OCI-LY3 (cell line): Measurements from ENCODE around the gene ZNF333.

Experiments
- H2AFZ ChIP-seq: fragments of 200-600, 300-600 bp; shearing (Covaris generic); 2 replicates; pipeline ENCODE4 v1.6.0; 2014; ENCODE audit warnings: antibody characterized with exemption, low read depth, low read length
- H3K27ac ChIP-seq: fragments of 200-600, 300-600 bp; sonication (generic); 2 replicates; pipeline ENCODE4 v1.5.1; 2014; ENCODE audit warnings: mild to moderate bottlenecking, low read length, moderate library complexity, mixed read lengths
- H3K27me3 ChIP-seq: fragments of 200-600, 300-600 bp; sonication (generic); 2 replicates; pipeline ENCODE4 v1.6.1; 2014; ENCODE audit warnings: low read depth, low read length, mixed read lengths
- H3K36me3 ChIP-seq: fragments of 200-600, 300-600 bp; sonication (generic); replicated peaks from 2 replicates; pipeline ENCODE3; 2014; ENCODE audit warnings: low read depth, low read length, mixed read lengths
- H3K4me1 ChIP-seq: fragments of 300-600, 200-600 bp; sonication (generic); 2 replicates; pipeline ENCODE4 v1.6.1; 2014; ENCODE audit warnings: low read length, mixed read lengths
- H3K4me2 ChIP-seq: fragments of 200-600, 300-600 bp; sonication (generic); 2 replicates; pipeline ENCODE4 v1.6.1; 2014; ENCODE audit warnings: low read length, mixed read lengths
- H3K4me3 ChIP-seq: fragments of 300-600, 200-600 bp; sonication (generic); 2 replicates; pipeline ENCODE4 v1.5.1; 2014; ENCODE audit warnings: antibody characterized with exemption, mild to moderate bottlenecking, low read length, moderate library complexity
- H3K79me2 ChIP-seq: fragments of 300-600, 200-600 bp; shearing (Covaris generic); 2 replicates; pipeline ENCODE4 v1.6.1; 2014; ENCODE audit warnings: mild to moderate bottlenecking, low read length, mixed read lengths
- H3K9ac ChIP-seq: fragments of 300-600, 200-600 bp; shearing (Covaris generic); 2 replicates; pipeline ENCODE4 v1.6.0; 2014; ENCODE audit warnings: mild to moderate bottlenecking, low read length, moderate library complexity
- H3K9me3 ChIP-seq: fragments of 200-600, 300-600 bp; shearing (Covaris generic); 2 replicates; pipeline ENCODE4 v1.6.1; 2014; ENCODE audit warnings: low read length, mixed read lengths; ENCODE audit not compliant: insufficient read depth
- H4K20me1 ChIP-seq: fragments of 200-600, 300-600 bp; sonication (generic); 2 replicates; pipeline ENCODE4 v1.6.1; 2016; ENCODE audit warnings: low read length, mixed read lengths; ENCODE audit not compliant: insufficient read depth
- EZH2phosphoT487 ChIP-seq: fragments of 200-600 bp; shearing (Covaris generic); IDR thresholded peaks from 2 replicates; pipeline ENCODE4 v1.6.1; 2018; ENCODE audit warnings: antibody characterized with exemption, mixed run types, low read depth
- TF ChIP-seq, protein P1 (sequence below): fragments of 200-600, 300-600 bp; sonication (generic); IDR thresholded peaks from 2 replicates; pipeline ENCODE4 v1.5.1; 2014; ENCODE audit warnings: antibody characterized with exemption, low read length, low read depth

ZNF333 gene

DNA sequence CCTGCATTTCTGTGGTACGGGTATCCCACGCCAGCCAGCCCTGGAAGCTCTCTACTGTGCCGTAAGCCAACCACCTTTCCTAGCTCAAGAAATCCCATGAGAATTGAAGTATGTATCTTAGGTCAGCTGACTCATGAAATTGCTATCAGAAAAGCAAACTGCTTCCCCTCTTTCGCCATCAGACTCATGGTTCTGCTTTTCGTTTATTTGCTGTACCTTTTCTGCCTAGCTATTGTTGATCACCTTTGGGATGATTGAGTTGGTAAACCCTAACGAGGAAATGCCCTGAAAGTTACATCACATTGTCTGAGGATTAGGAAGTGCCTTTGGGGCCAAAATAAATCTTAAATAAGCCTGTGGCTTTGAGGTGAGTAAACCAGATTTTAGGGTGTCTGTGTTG lies 15.1 kb upstream of the ZNF333 start, which contains the start of gene ADGRE3:
TSS of gene ADGRE3 (minus strand) at position 81 of the 400 bp plus-strand sequence. CDS start at position 7, 74 bp downstream.
- H3K4me1 ChIP-seq, result peaks cover 26% of the 10 kb centered on the region
- H3K79me2 ChIP-seq, result no peaks in the 10 kb centered on the region
- TF ChIP-seq, protein P1, sequence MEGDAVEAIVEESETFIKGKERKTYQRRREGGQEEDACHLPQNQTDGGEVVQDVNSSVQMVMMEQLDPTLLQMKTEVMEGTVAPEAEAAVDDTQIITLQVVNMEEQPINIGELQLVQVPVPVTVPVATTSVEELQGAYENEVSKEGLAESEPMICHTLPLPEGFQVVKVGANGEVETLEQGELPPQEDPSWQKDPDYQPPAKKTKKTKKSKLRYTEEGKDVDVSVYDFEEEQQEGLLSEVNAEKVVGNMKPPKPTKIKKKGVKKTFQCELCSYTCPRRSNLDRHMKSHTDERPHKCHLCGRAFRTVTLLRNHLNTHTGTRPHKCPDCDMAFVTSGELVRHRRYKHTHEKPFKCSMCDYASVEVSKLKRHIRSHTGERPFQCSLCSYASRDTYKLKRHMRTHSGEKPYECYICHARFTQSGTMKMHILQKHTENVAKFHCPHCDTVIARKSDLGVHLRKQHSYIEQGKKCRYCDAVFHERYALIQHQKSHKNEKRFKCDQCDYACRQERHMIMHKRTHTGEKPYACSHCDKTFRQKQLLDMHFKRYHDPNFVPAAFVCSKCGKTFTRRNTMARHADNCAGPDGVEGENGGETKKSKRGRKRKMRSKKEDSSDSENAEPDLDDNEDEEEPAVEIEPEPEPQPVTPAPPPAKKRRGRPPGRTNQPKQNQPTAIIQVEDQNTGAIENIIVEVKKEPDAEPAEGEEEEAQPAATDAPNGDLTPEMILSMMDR, result no peak
- TF ChIP-seq EZH2phosphoT487, result no peak
- H3K4me3 ChIP-seq, result peak within 1 kb of the TSS; percentile 41
- H3K27me3 ChIP-seq, result no peaks in the 10 kb centered on the region; the same call in 1 of the 2 replicates
- peak within 1 kb of the TSS; percentile 32; the same call in 1 of the 2 replicates for H3K9ac ChIP-seq
- peak within 1 kb of the TSS; percentile 95 for H2AFZ ChIP-seq
- peaks cover 8% of the 10 kb centered on the region for H3K36me3 ChIP-seq
- no peaks in the 10 kb centered on the region for H4K20me1 ChIP-seq
- H3K27ac ChIP-seq, result peak within 1 kb of the TSS; percentile 3; the same call in 1 of the 2 replicates
- peak within 1 kb of the TSS; percentile 73 for H3K4me2 ChIP-seq
- H3K9me3 ChIP-seq, result peaks cover 12% of the 10 kb centered on the region

DNA sequence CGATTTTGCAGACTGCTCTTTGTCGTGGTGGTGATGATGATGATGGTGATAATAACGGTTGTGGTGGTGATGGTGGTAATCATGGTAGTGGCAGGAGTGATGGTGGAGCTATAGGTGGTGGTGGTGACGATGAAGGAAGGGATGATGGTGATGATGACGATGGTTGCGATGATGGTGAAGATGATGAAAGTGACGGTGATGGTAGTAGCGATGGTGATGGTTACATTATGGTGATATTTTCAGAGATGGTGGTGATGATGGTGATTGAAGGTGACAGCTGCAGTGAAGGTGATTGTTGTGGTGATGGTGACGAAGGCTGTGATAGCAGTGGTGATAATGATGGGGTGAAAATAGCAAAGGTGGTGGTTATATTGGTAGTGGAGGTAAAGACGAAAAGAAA lies 13.1 kb upstream of the ZNF333 start:
- Histone ChIP-seq H3K4me3 (no peak overlapping the region), H3K27me3 (no peaks in the 10 kb centered on the region; the same call in 1 of the 2 replicates), H2AFZ (no peak overlapping the region), H3K9me3 (no peaks in the 10 kb centered on the region), H3K4me2 (no peak overlapping the region), H3K9ac (no peak overlapping the region), H3K4me1 (peaks cover 26% of the 10 kb centered on the region), H3K36me3 (no peaks in the 10 kb centered on the region), H3K27ac (no peak overlapping the region), H4K20me1 (no peaks in the 10 kb centered on the region), H3K79me2 (no peaks in the 10 kb centered on the region)
- TF ChIP-seq, protein P1, result no peak
- no peak for TF ChIP-seq EZH2phosphoT487

DNA sequence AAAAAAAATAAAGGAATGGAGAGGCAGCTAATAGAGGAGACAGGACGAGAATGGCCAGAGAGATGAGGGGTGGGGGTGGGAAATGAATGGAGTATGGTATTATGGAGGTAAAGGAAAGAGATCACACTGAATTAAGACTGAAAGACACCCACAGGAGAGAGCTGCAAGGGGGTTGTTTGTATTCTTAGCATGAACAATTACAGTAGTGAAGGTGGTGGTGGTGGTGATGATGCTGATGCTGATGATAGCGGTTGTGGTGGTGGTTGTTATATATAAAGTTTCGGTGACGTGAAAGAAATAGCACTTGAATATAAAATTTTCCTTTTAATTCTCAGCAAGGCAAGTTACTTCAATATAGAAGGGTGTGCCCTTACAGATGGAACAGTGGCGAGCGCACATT lies 12.4 kb upstream of the ZNF333 start:
- no peak overlapping the region for H3K9ac ChIP-seq
- H3K4me2 ChIP-seq, result no peak overlapping the region
- H2AFZ ChIP-seq, result no peak overlapping the region
- no peak overlapping the region for H3K4me3 ChIP-seq
- no peaks in the 10 kb centered on the region for H4K20me1 ChIP-seq
- no peaks in the 10 kb centered on the region for H3K79me2 ChIP-seq
- H3K27me3 ChIP-seq, result no peaks in the 10 kb centered on the region; the same call in 1 of the 2 replicates
- H3K4me1 ChIP-seq, result peaks cover 20% of the 10 kb centered on the region
- no peak overlapping the region for H3K27ac ChIP-seq
- H3K9me3 ChIP-seq, result no peaks in the 10 kb centered on the region
- H3K36me3 ChIP-seq, result no peaks in the 10 kb centered on the region
- no peak for TF ChIP-seq EZH2phosphoT487
- TF ChIP-seq, protein P1, result no peak

DNA sequence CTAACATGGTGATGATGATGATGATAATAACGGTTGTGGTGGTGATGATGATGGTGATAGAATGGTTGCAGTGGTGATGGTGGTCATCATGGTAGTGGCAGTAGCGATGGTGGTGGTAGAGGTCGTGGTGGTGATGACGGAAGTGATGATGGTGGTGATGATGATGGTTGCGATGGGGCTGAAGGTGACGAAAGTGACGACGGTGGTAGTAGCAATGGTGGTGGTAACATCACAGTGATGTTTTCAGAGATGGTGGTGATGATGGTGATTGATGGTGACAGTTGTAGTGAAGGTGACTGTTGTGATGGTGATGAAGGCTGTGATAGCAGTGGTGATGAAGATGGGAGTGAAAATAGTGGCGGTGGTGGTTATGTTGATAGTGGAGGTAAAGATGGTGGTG lies 11.6 kb upstream of the ZNF333 start:
- Histone ChIP-seq H3K36me3 (no peaks in the 10 kb centered on the region), H3K79me2 (no peaks in the 10 kb centered on the region), H4K20me1 (no peaks in the 10 kb centered on the region), H3K27ac (no peak overlapping the region), H3K9ac (no peak overlapping the region), H3K4me2 (no peak overlapping the region), H3K9me3 (no peaks in the 10 kb centered on the region), H3K27me3 (no peaks in the 10 kb centered on the region; the same call in 1 of the 2 replicates), H3K4me3 (no peak overlapping the region), H3K4me1 (peaks cover 15% of the 10 kb centered on the region), H2AFZ (no peak overlapping the region)
- TF ChIP-seq EZH2phosphoT487, result no peak
